Naive thymus-derived CD4-positive, alpha-beta T cell (primary cell): Measurements from ENCODE around the gene INSL3. TPM values are rescaled to one million over a fixed set of nuclear protein-coding genes. Genes with fewer than 3 reads are reported as not detected.
"Not testable (repeated sequence)": the region's sequence is repeated elsewhere in the genome, so short reads cannot be mapped to it uniquely, and the experiment has no call there.

Experiments used
- ATAC-seq: fragments of 150-1000 bp; cut with Tn5 transposase; 2 replicates; pipeline ENCODE4 v1.10.0; 2021; ENCODE audit warnings: mild to moderate bottlenecking, moderate library complexity
- CTCF ChIA-PET: fragments of 350-600 bp; sonication (Branson Sonifier 250); formaldehyde crosslinking; loops from one replicate; lab custom pipeline; 2021; ENCODE audit warnings: antibody characterized with exemption; lab: Charles Lee
- POLR2A ChIA-PET: fragments of 350-600 bp; sonication (Branson Sonifier 250); formaldehyde crosslinking; loops from one replicate; lab custom pipeline; 2021; ENCODE audit warnings: antibody characterized with exemption, inconsistent platforms; lab: Charles Lee
- DNase-seq, 9 donors: peaks; one replicate each; pipeline versions ENCODE4 v3.0.0 to v3.0.0-alpha.2; 2020 to 2022; ENCODE audit warnings: mixed read lengths in 1 of 9
- H3K27ac ChIP-seq: one replicate; pipeline ENCODE4 v1.7.0; 2013; ENCODE audit warnings: mild to moderate bottlenecking, low read depth, low read length, moderate library complexity
- H3K27me3 ChIP-seq, 2 donors: one replicate each; pipeline ENCODE4 v1.7.0; 2013; ENCODE audit warnings: low read length in 2 of 2, mild to moderate bottlenecking in 2 of 2, moderate library complexity in 2 of 2; ENCODE audit not compliant: control insufficient read depth in 2 of 2, insufficient read depth in 2 of 2
- H3K36me3 ChIP-seq, 3 experiments: 1 replicate in 2 of 3; 2 replicates in 1 of 3; pipeline ENCODE4 v1.7.0; 2013; ENCODE audit warnings: low read length in 3 of 3, mild to moderate bottlenecking in 3 of 3, moderate library complexity in 1 of 3; ENCODE audit not compliant: insufficient read depth in 3 of 3, control insufficient read depth in 2 of 3
- H3K4me1 ChIP-seq, 2 donors: one replicate each; pipeline ENCODE4 v1.7.0; 2013; ENCODE audit warnings: low read length in 2 of 2, mild to moderate bottlenecking in 2 of 2, moderate library complexity in 1 of 2; ENCODE audit not compliant: control insufficient read depth in 2 of 2, insufficient read depth in 2 of 2
- H3K4me3 ChIP-seq: 2 replicates; pipeline ENCODE4 v1.7.0; 2013; ENCODE audit warnings: mild to moderate bottlenecking, low read length
- H3K9me3 ChIP-seq, 3 experiments: 1 replicate in 2 of 3; 2 replicates in 1 of 3; pipeline ENCODE4 v1.7.0; 2013; ENCODE audit warnings: low read length in 3 of 3; ENCODE audit not compliant: control insufficient read depth in 2 of 3
- H3K27ac Mint-ChIP-seq, 9 donors: one replicate each; pipeline ENCODE4 v1.8.0; 2020 to 2022; ENCODE audit warnings: mixed read lengths in 9 of 9, mild to moderate bottlenecking in 8 of 9, moderate library complexity in 5 of 9, inconsistent platforms in 2 of 9
- H3K27me3 Mint-ChIP-seq, 5 donors: one replicate each; pipeline ENCODE4 v1.8.0; 2021 to 2022; ENCODE audit warnings: mixed read lengths in 5 of 5, mild to moderate bottlenecking in 1 of 5
- H3K36me3 Mint-ChIP-seq, 5 donors: one replicate each; pipeline ENCODE4 v1.8.0; 2020 to 2022; ENCODE audit warnings: mixed read lengths in 5 of 5, mild to moderate bottlenecking in 3 of 5, inconsistent platforms in 1 of 5
- H3K4me1 Mint-ChIP-seq, 7 donors: one replicate each; pipeline ENCODE4 v1.8.0; 2020 to 2022; ENCODE audit warnings: mixed read lengths in 7 of 7, mild to moderate bottlenecking in 3 of 7, inconsistent platforms in 1 of 7
- H3K4me3 Mint-ChIP-seq, 10 donors: one replicate each; pipeline ENCODE4 v1.8.0; 2020 to 2022; ENCODE audit warnings: mild to moderate bottlenecking in 10 of 10, mixed read lengths in 10 of 10, moderate library complexity in 6 of 10, inconsistent platforms in 2 of 10
- H3K9me3 Mint-ChIP-seq, 11 donors: one replicate each; pipeline ENCODE4 v1.8.0; 2020 to 2022; ENCODE audit warnings: mixed read lengths in 11 of 11, mild to moderate bottlenecking in 4 of 11, inconsistent platforms in 1 of 11, moderate library complexity in 1 of 11
- intact Hi-C, 2 donors: fragments of 100-400 bp; cut with micrococcal nuclease; formaldehyde crosslinking; loops; one replicate each; pipeline ENCODE4 v1.15.1; 2023
- polyA plus RNA-seq, 2 donors: library from polyadenylated mRNA; unstranded; fragments of 300-500 nt; fragmentation: Illumina TruSeq; gene quantifications; one replicate each; pipeline ENCODE4 v1.2.3, GENCODE V29; 2021
- total RNA-seq, 6 experiments: library from RNA in 5 of 6; stranded (reverse) in 5 of 6; gene quantifications; 1 replicate in 5 of 6; 2 replicates in 1 of 6; pipeline ENCODE4 v1.2.3 and lab custom pipeline; 2021 to 2026

Gene INSL3
- total and polyA plus RNA-seq, 7 experiments from 2014 or later, result 2.0 to 11.1 (median 6.2) TPM

DNA sequence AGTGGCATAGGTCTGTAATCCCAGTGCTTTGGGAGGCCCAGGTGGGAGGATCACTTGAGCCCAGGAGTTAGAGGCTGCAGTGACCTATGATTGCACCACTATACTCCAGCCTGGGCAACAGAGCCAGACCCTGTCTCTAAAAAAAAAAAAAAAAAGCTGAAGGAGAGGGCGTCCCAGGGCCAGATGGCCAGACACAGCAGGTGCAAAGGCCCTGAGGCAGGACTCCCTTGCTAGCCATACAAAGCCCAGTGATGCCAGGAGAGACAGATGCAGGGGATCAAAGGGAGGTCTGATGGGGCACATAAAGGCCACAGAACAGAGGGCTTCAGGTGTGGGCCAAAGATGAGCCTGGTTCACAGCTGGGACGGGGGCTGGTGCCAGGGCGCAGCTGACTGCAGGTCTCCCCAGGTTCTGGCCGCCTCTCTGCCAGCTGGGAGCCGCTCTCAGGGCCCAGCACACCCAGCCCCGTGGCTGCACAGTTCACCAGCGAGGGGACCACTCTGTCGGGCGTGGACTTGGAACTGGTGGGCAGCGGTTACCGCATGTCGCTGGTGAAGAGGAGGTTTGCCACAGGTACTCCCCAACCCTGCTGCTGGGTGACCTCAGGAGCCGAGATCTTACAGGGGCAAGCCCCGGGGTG lies 33.9 kb downstream of the INSL3 start:
- intact Hi-C loops, result no loop called here
- Histone ChIP-seq H3K36me3 (peaks cover 0 to 53% (median 0%) of the 10 kb centered on the region in 3 experiments), H3K27ac (no peak overlapping the region), H3K27me3 (no peaks in the 10 kb centered on the region), H3K9me3 (no peaks in the 10 kb centered on the region), H3K4me3 (no peak overlapping the region), H3K4me1 (peaks cover 5 to 19% of the 10 kb centered on the region in 2 donors)
- Mint-ChIP-seq H3K9me3 (peaks cover 0 to 2% (median 0%) of the 10 kb centered on the region in 11 donors), H3K27ac (peak overlapping the region in 2 of 9 donors; percentile 59 to 86), H3K36me3 (peaks cover 5 to 32% (median 18%) of the 10 kb centered on the region in 5 donors), H3K4me1 (peaks cover 20 to 42% (median 35%) of the 10 kb centered on the region in 7 donors), H3K27me3 (no peaks in the 10 kb centered on the region), H3K4me3 (no peak overlapping the region)
- no peak for DNase-seq
- ChIA-PET CTCF (interaction anchor here (0.6 kb wide), 1 partner anchor 51 kb away, joined by 6 read pairs; no protein-coding TSS in a partner anchor), POLR2A (interaction anchor here (0.5 to 0.6 kb wide), 2 partner anchors 62 to 133 kb away, joined by 3 to 4 read pairs; no protein-coding TSS in a partner anchor)
- ATAC-seq, result no peak

DNA sequence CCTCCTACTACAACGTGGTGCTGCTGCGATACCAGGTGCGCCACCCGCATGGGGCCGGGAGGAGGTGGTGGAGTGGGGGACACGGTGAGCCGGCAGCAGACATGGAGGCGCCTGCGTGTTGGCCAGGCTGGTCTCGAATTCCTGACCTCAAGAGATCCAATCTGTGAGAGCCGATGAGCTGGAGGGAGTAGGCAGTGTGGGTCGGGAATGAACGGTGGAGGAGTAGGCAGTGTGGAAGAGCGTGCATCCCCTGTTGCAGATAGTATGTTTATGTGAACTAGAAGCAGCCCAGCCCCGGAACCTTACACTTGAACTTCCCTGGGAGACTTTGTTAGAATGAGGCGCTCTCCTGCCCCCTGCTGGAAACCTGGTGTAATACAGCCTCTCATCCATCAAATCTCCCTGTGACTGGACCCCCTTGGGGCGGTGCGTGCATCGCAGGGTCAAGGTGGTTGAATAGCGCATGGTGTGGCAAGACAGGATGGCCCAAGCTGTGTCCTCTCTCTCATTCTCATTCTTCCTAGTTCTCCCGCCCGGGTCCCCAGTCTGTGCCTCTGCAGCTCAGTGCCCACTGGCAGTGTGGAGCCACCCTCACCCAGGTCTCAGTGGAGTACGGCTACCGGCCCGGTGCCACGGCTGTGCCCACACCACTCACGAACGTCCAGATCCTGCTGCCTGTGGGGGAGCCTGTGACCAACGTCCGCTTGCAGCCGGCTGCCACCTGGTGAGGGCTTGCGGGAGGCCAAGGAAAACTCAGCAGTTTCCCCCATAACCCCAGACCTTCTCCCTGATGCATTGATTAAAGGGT lies 36.9 kb downstream of the INSL3 start:
- Histone ChIP-seq H3K4me3 (no peak overlapping the region), H3K4me1 (peaks cover 0 to 6% of the 10 kb centered on the region in 2 donors), H3K27me3 (no peaks in the 10 kb centered on the region), H3K36me3 (peaks cover 0 to 70% (median 0%) of the 10 kb centered on the region in 3 experiments), H3K27ac (no peak overlapping the region), H3K9me3 (no peaks in the 10 kb centered on the region)
- ATAC-seq (peak; percentile 90), DNase-seq (peak; percentile 56 to 81 (median 73))
- POLR2A ChIA-PET, result interaction anchor here (1.6 kb wide), 2 partner anchors 63 to 75 kb away, joined by 3 to 6 read pairs; partner anchors contain the start of genes JAK3 and RPL18A
- CTCF ChIA-PET, result interaction anchor here (0.7 to 4.3 kb wide), 10 partner anchors 11 to 146 kb away, joined by 3 to 33 read pairs (median 4); partner anchors contain the start of genes FCHO1 and MAP1S
- H3K4me3 Mint-ChIP-seq, result no peak overlapping the region
- intact Hi-C loops, result loop anchor here (1.0 to 5.0 kb wide), 6 partner anchors 33 to 178 kb away; partner anchors contain the start of gene FCHO1 (in 1 of the 2)
- no peaks in the 10 kb centered on the region for H3K27me3 Mint-ChIP-seq
- peaks cover 8 to 34% (median 22%) of the 10 kb centered on the region in 5 donors for H3K36me3 Mint-ChIP-seq
- H3K9me3 Mint-ChIP-seq, result peaks cover 0 to 2% (median 0%) of the 10 kb centered on the region in 11 donors
- peak overlapping the region in 8 of 9 donors; percentile 13 to 94 (median 56) for H3K27ac Mint-ChIP-seq
- peaks cover 10 to 22% (median 18%) of the 10 kb centered on the region in 7 donors for H3K4me1 Mint-ChIP-seq

DNA sequence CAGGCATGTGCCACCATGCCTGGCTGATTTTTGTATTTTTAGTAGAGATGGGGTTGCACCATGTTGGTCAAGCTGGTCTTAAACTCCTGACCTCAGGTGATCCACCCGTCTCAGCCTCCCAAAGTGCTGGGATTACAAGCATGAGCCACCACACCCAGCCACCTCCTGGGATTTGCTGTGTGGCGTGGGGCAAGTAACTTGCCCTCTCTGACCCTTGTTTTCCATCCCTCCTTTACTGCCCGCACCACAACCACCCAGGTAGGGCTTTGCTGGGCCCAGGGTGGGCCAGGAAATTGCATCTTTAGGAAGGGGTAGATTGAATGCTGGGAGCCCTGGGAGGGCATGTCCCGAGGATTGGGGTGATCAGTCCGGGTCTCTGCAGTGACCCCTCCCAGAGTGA lies 37.6 kb downstream of the INSL3 start:
- ChIA-PET CTCF (interaction anchor here (0.6 to 4.3 kb wide), 10 partner anchors 10 to 147 kb away, joined by 3 to 33 read pairs (median 4); partner anchors contain the start of gene FCHO1), POLR2A (interaction anchor here (1.6 kb wide), 2 partner anchors 64 to 76 kb away, joined by 3 to 6 read pairs; partner anchors contain the start of genes JAK3 and RPL18A)
- H3K4me3 Mint-ChIP-seq, H3K4me3 ChIP-seq, DNase-seq, H3K27ac ChIP-seq, H3K9me3 ChIP-seq, H3K27me3 Mint-ChIP-seq, H3K9me3 Mint-ChIP-seq, H3K4me1 ChIP-seq, H3K27me3 ChIP-seq, ATAC-seq: not testable (repeated sequence)
- Mint-ChIP-seq H3K4me1 (peaks cover 10 to 19% (median 17%) of the 10 kb centered on the region in 7 donors), H3K36me3 (peaks cover 7 to 30% (median 15%) of the 10 kb centered on the region in 5 donors), H3K27ac (peak overlapping the region in 1 of 9 donors; percentile 59)
- H3K36me3 ChIP-seq, result peaks cover 0 to 65% (median 0%) of the 10 kb centered on the region in 3 experiments
- intact Hi-C loops, result loop anchor here (1.0 to 5.0 kb wide), 6 partner anchors 32 to 177 kb away; partner anchors contain the start of gene FCHO1 (in 1 of the 2)

DNA sequence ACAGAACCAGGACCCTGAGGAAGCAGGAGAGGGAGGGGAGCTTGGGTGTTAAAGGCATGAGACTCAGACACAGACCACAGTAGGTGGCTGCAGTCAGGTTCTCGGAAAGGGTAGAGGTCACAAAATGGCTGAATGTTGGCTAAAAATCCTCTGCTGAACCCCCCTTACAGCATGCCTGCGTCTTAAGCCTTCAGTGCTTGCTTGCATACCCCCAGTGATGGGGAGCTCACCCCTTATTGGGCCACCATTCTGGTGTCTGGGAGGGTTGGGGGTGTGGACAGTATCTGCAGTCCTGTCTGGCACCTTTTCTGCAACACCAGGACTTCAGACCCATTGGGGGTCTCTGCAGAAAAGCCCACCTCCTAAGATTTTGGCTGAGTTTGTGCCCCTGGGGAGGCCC lies 40.5 kb downstream of the INSL3 start:
- H3K9me3 Mint-ChIP-seq, result no peaks in the 10 kb centered on the region
- Histone ChIP-seq H3K4me3 (no peak overlapping the region), H3K9me3 (no peaks in the 10 kb centered on the region), H3K36me3 (peaks cover 0 to 64% (median 0%) of the 10 kb centered on the region in 3 experiments), H3K27ac (no peak overlapping the region), H3K27me3 (no peaks in the 10 kb centered on the region), H3K4me1 (peaks cover 0 to 6% of the 10 kb centered on the region in 2 donors)
- H3K4me3 Mint-ChIP-seq, result no peak overlapping the region
- H3K4me1 Mint-ChIP-seq, result peaks cover 13 to 24% (median 20%) of the 10 kb centered on the region in 7 donors
- no peak for DNase-seq
- intact Hi-C loops, result loop anchor here in 1 of 2 donors (5.0 kb wide), 1 partner anchor 78 kb away; no protein-coding TSS in a partner anchor
- no peak for ATAC-seq
- no peak overlapping the region for H3K27ac Mint-ChIP-seq
- H3K36me3 Mint-ChIP-seq, result peaks cover 5 to 25% (median 12%) of the 10 kb centered on the region in 5 donors
- CTCF ChIA-PET, result no interaction called here
- H3K27me3 Mint-ChIP-seq, result no peaks in the 10 kb centered on the region
- POLR2A ChIA-PET, result interaction anchor here (0.6 to 0.7 kb wide), 2 partner anchors 103 to 481 kb away, joined by 3 read pairs; no protein-coding TSS in a partner anchor

DNA sequence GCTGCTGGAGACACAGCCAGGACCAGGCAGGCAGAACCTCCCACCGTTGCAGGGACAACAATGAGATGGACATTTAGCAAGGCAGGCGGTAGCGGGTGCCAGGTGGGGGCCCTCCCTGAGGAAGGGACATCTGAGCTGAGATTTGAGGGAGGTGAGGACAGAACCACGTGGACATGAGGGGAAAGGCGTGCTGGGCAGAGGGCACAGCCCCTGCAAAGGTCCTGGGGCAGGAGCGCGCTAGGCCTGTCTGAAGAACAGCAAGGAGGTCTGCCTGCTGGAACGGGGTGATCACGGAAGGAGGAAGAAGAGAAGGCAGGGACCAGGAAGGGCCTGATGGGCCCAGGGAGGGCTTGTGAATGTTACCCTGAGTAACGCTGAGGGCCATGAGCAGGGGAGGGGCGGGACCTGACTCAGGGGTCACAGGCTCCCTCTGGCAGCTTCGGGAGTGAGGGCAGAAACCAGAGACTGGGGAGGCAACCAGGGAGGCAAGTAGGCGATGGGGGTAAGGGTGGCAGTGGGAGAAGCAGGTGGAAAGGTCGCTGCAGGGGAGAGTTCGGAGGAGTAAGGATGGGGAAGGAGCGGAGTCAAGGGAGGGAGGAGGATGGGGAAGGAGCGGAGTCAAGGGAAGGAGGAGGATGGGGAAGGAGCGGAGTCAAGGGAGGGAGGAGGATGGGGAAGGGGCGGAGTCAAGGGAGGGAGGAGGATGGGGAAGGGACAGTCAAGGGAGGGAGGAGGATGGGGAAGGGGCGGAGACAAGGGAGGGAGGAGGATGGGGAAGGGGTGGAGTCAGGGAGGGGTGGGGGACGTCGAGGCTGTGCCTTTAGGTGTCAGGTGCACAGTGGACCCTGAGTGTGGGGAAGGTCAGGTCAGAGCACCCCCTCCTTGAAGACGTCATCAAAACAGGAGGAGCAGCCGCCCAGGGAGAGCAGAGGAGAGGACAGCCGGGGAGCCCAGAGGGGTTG lies 42.1 kb downstream of the INSL3 start:
- peaks cover 9 to 21% (median 17%) of the 10 kb centered on the region in 7 donors for H3K4me1 Mint-ChIP-seq
- Histone ChIP-seq H3K27ac (peak overlapping the region; percentile 17), H3K9me3 (no peaks in the 10 kb centered on the region), H3K27me3 (no peaks in the 10 kb centered on the region), H3K4me1 (peaks cover 0 to 5% of the 10 kb centered on the region in 2 donors), H3K36me3 (peaks cover 0 to 70% (median 0%) of the 10 kb centered on the region in 3 experiments), H3K4me3 (no peak overlapping the region)
- H3K9me3 Mint-ChIP-seq, result no peaks in the 10 kb centered on the region
- intact Hi-C loops, result loop anchor here in 1 of 2 donors (1.0 kb wide), 1 partner anchor 32 kb away; no protein-coding TSS in a partner anchor
- ATAC-seq (no peak), DNase-seq (no peak)
- peaks cover 8 to 28% (median 11%) of the 10 kb centered on the region in 5 donors for H3K36me3 Mint-ChIP-seq
- CTCF ChIA-PET, result interaction anchor here (0.6 kb wide), 1 partner anchor 488 kb away, joined by 3 read pairs; no protein-coding TSS in a partner anchor
- H3K4me3 Mint-ChIP-seq, result peak overlapping the region in 1 of 10 donors; percentile 8
- H3K27me3 Mint-ChIP-seq, result no peaks in the 10 kb centered on the region
- POLR2A ChIA-PET, result no interaction called here
- H3K27ac Mint-ChIP-seq, result peak overlapping the region in 6 of 9 donors; percentile 31 to 81 (median 62)
